ENCODE results near the gene SLC16A12. TPM values are rescaled to one million over a fixed set of nuclear protein-coding genes. Genes with fewer than 3 reads are reported as not detected.

The SLC16A12 gene
- total RNA-seq, 1 experiment from 2014 or later, result 0.77 TPM

- Histone ChIP-seq H3K9ac (ENCODE audit: extremely low read depth, insufficient read length, low read length) (no peak overlapping the region), H4K5ac (ENCODE audit: insufficient read length, low read depth, low read length) (no peak overlapping the region), H3K23me2 (ENCODE audit: insufficient read length, low read depth, low read length, poor library complexity, severe bottlenecking) (no peaks in the 10 kb centered on the region), H4K20me1 (ENCODE audit: control insufficient read depth, insufficient read depth, insufficient read length) (no peaks in the 10 kb centered on the region), H3K9me3 (ENCODE audit: control insufficient read depth, low read depth, low read length) (no peaks in the 10 kb centered on the region), H2BK120ac (ENCODE audit: low read depth, low read length, poor library complexity, severe bottlenecking) (no peak overlapping the region), H4K8ac (replicated peaks; ENCODE audit: insufficient read length, low read depth, low read length) (no peak overlapping the region), H3K79me2 (ENCODE audit: insufficient read depth, low read length) (no peaks in the 10 kb centered on the region), H3K23ac (ENCODE audit: insufficient read length, low read depth, low read length) (no peak overlapping the region), H3K14ac (ENCODE audit: insufficient read depth, low read length) (no peak overlapping the region), H3T11ph (ENCODE audit: low read length) (no peak overlapping the region), H3K79me1 (ENCODE audit: insufficient read depth, low read depth, low read length, poor library complexity, severe bottlenecking) (no peaks in the 10 kb centered on the region), H3K27me3 (ENCODE audit: insufficient read depth, low read length) (no peaks in the 10 kb centered on the region), H3K4me1 (ENCODE audit: insufficient read depth, low read length) (no peaks in the 10 kb centered on the region), H2BK20ac (ENCODE audit: low read depth, low read length, poor library complexity, severe bottlenecking) (no peak overlapping the region), H4K91ac (ENCODE audit: insufficient read length, low read depth, low read length) (no peak overlapping the region), H2BK12ac (ENCODE audit: insufficient read length, low read depth, low read length) (no peak overlapping the region), H3K18ac (ENCODE audit: insufficient read length, low read depth, low read length) (no peak overlapping the region), H3K4ac (ENCODE audit: low read depth, low read length) (no peak overlapping the region), H2AFZ (ENCODE audit: low read length) (no peak overlapping the region), H3K27ac (ENCODE audit: insufficient read length, low read depth, low read length) (no peak overlapping the region), H2BK15ac (ENCODE audit: low read depth, low read length) (no peak overlapping the region), H2BK5ac (ENCODE audit: insufficient read length, low read length) (no peak overlapping the region), H3K56ac (ENCODE audit: insufficient read length, low read depth, low read length) (no peak overlapping the region), H2AK5ac (ENCODE audit: insufficient read length, low read length) (no peak overlapping the region), H3K4me2 (ENCODE audit: insufficient read depth, insufficient read length, low read length) (no peak overlapping the region)
- DNase-seq, result no peak
- no CpG with 5 or more reads among the region's 5 CpGs for WGBS (ENCODE audit: extremely low coverage, insufficient read length, low lambda C conversion rate)
- TF ChIP-seq CTCF (conservative IDR thresholded peaks at IDR 0.05), result peak; percentile 89
- Mint-ChIP-seq H3K4me3 (no peak overlapping the region), H3K9me3 (no peaks in the 10 kb centered on the region), H3K4me1 (peaks cover 32 to 35% of the 10 kb centered on the region in 2 experiments), H3K36me3 (ENCODE audit: insufficient read depth in 1 of 3, low read depth in 3 of 3) (no peaks in the 10 kb centered on the region), H3K27me3 (ENCODE audit: low read depth) (no peaks in the 10 kb centered on the region), H3K27ac (peak overlapping the region in 1 of 3 experiments; percentile 73; a peak in 2 of 7 replicates)
Measured at GRCh38 chr10:89426230-89426868, 109.0 kb downstream of the SLC16A12 start.

Data from H9 (cell line).